Uterus (tissue), 2 donors: ENCODE data around the gene RAPSN.

ENCODE experiments used
- CTCF ChIP-seq, 4 experiments: fragments of 200-600 bp in 2 of 4; fragments of 450-650 bp in 2 of 4; sonication (generic) in 2 of 4; IDR thresholded peaks; one replicate each; pipeline ENCODE4 v1.5.1; 2016 to 2019; ENCODE audit warnings: antibody characterized with exemption in 4 of 4, mild to moderate bottlenecking in 2 of 4, moderate library complexity in 1 of 4
- POLR2A ChIP-seq, 2 donors: fragments of 450-650 bp; IDR thresholded peaks; one replicate each; pipeline ENCODE4 v1.6.1; 2016; ENCODE audit warnings: antibody characterized with exemption in 2 of 2, mild to moderate bottlenecking in 1 of 2, moderate library complexity in 1 of 2

GRCh38 chr11:47418454-47419259 is 30.3 kb downstream of the RAPSN start:
- TF ChIP-seq CTCF (IDR thresholded peaks at IDR 0.05) (no peak), POLR2A (IDR thresholded peaks at IDR 0.05) (no peak)
